GM19452 (cell line): ENCODE data around the gene SLITRK4.

Experiments
- ATAC-seq: cut with Tn5 transposase; IDR thresholded peaks from one replicate; pipeline ENCODE4 v1.9.1; 2021; ENCODE audit not compliant: unreplicated experiment

The SLITRK4 gene

GRCh38 chrX:143635915-143636314, at the start of gene SLITRK4:
SLITRK4 (minus strand) TSS chrX:143636101; CDS start chrX:143631108, 4,993 bp downstream.
- no peak for ATAC-seq

- ATAC-seq, result no peak
Observed at GRCh38 chrX:143683486-143683885, 47.6 kb upstream of the SLITRK4 start.

GRCh38 chrX:143674926-143675325, 39.0 kb upstream of the SLITRK4 start:
- ATAC-seq, result no peak

- no peak for ATAC-seq
Observed at GRCh38 chrX:143669395-143669794, 33.5 kb upstream of the SLITRK4 start.

GRCh38 chrX:143664302-143664701, 28.4 kb upstream of the SLITRK4 start:
- ATAC-seq, result no peak

GRCh38 chrX:143663755-143664154, 27.9 kb upstream of the SLITRK4 start:
- ATAC-seq, result no peak

- no peak for ATAC-seq
Observed at GRCh38 chrX:143661286-143661685, 25.4 kb upstream of the SLITRK4 start.

- ATAC-seq, result no peak
Observed at GRCh38 chrX:143648705-143649104, 12.8 kb upstream of the SLITRK4 start.

GRCh38 chrX:143642426-143642825, 6.5 kb upstream of the SLITRK4 start:
- ATAC-seq, result no peak

- ATAC-seq, result no peak
Observed at GRCh38 chrX:143636831-143637230, 930 bp upstream of the SLITRK4 start.

- ATAC-seq, result no peak
Observed at GRCh38 chrX:143634663-143635455, 1.0 kb downstream of the SLITRK4 start.

- no peak for ATAC-seq
Observed at GRCh38 chrX:143634309-143634662, 1.6 kb downstream of the SLITRK4 start.

GRCh38 chrX:143633461-143634308, 2.2 kb downstream of the SLITRK4 start:
- no peak for ATAC-seq

GRCh38 chrX:143632625-143633410, 3.1 kb downstream of the SLITRK4 start:
- no peak for ATAC-seq

GRCh38 chrX:143623657-143624056, 12.2 kb downstream of the SLITRK4 start:
- no peak for ATAC-seq

GRCh38 chrX:143621276-143621675, 14.6 kb downstream of the SLITRK4 start:
- ATAC-seq, result no peak

GRCh38 chrX:143615851-143616250, 20.1 kb downstream of the SLITRK4 start:
- ATAC-seq, result no peak

- ATAC-seq, result no peak
Observed at GRCh38 chrX:143601809-143602208, 34.1 kb downstream of the SLITRK4 start.

GRCh38 chrX:143581240-143581639, 54.7 kb downstream of the SLITRK4 start:
- ATAC-seq, result no peak

GRCh38 chrX:143580266-143580665, 55.6 kb downstream of the SLITRK4 start:
- no peak for ATAC-seq
